Stimulated activated naive CD4-positive, alpha-beta T cell treated with Interleukin-2 at 50 U/mL for 16 hours (primary cell): ENCODE measurements around the gene SGCB.

ENCODE experiments used
- DNase-seq: peaks from one replicate; lab custom pipeline; 2025; lab: John Stamatoyannopoulos, UW

The SGCB gene

GRCh38 chr4:52019936-52020657, 18.0 kb downstream of the SGCB start, which contains the start of gene LRRC66:
LRRC66 (minus strand) TSS chr4:52020363; CDS start chr4:52017613, 2,750 bp downstream.
- no peak for DNase-seq

GRCh38 chr4:52017814-52018213, 20.3 kb downstream of the SGCB start:
- no peak for DNase-seq

DNA sequence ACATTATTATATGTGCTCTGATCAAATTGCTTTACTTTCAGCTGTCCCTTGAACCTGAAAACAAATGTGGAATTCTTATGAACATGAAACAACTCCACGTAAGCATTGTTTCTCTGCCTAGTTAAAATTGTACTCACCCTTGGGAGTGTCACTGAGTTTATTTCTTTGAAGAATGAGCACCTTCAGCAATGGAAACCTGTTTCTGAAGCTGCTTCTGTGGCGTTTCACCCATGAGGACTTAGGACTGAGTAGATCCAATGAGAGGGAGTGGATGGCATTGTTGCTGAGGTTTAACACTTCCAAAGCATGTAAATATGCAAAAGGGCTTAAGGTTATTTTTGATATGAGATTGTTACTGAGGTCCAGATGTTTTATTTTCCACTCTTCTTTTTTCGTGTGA, 21.1 kb downstream of the SGCB start:
- DNase-seq = no peak

GRCh38 chr4:52015366-52015765, 22.7 kb downstream of the SGCB start:
- DNase-seq = no peak

GRCh38 chr4:52014903-52015302, 23.2 kb downstream of the SGCB start:
- DNase-seq = no peak

- DNase-seq = no peak
These were observed 25.4 kb downstream of the SGCB start for GRCh38 chr4:52012651-52013050.

GRCh38 chr4:52010986-52011385, 27.1 kb downstream of the SGCB start:
- DNase-seq = no peak

GRCh38 chr4:52006887-52007286, 31.2 kb downstream of the SGCB start:
- no peak for DNase-seq

- no peak for DNase-seq
These were observed 32.4 kb downstream of the SGCB start for GRCh38 chr4:52005604-52006273.

DNA sequence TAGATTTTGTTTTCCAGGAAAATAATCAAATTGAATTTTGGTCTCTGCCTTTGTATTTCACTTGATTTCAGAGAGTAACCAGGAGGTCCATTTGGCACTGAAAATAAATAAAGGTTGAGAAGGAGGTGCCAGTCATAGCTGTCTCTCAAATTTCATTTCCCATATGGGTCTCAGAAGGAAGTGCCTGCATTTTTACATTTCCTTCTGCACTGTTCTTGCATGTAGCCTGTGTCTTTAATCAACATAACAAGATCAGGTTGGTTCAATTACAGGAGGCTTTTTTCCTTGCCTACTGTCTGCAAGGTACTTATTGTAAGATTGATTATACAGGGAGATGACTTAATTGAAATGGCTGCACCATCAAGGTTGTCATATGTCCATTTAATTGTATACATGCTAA, 33.7 kb downstream of the SGCB start:
- no peak for DNase-seq

GRCh38 chr4:52001616-52002015, 36.5 kb downstream of the SGCB start:
- DNase-seq = no peak

GRCh38 chr4:51999250-51999649, 38.8 kb downstream of the SGCB start:
- no peak for DNase-seq

- no peak for DNase-seq
These were observed 39.3 kb downstream of the SGCB start for GRCh38 chr4:51998837-51999236.

DNA sequence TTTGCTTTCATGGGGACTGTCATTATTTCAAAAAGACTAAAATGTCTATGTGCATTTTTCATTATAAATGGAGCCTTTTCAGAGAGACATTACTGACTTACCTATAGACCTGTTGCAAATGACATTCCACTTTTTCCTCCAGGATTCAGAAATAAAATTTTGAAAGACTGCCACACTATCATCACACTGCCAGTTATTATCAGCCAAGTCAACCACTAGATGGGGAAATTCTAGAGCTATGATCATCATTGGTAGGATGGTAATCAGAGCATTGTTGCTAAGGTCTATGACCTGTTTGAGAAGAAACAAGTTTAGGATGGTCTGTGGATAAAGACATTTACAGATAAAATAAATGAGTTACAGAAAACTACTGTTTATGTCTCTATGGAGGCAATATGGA, 40.5 kb downstream of the SGCB start:
- no peak for DNase-seq

DNA sequence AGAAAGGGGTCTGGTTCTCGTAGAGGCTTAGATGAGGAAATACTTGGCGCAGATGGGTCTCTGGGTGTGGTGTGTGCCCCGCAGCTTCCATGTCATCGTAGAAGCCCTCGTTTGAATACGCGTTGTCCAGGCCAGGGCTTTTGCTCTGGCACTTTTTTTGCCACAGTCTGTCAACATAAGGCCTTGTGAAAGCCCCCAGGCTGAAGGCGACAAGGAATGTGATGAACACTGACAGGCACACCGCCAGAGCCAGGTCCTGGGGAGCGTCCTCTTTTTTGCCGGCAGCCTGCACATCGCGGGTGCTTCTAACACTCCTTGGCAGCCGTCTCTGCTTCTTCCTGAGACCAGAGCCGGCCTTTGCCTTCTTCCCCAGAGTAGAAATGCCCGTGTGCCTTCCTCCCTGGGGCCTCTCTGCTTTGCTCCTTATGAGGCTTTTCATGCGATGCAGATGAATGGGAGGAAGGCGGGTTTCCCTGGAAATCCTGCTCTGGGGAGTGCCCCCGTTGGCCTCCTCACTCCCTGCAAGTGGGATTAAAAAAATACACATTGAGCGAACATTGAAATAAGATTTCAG, 42.4 kb downstream of the SGCB start:
- no peak for DNase-seq
